DOHH2 (cell line): Measurements from ENCODE around the gene RILPL1.

Experiments
- H3F3A ChIP-seq: fragments of 200-600 bp; sonication (generic), shearing (Covaris generic); 2 replicates; pipeline ENCODE4 v1.6.0; 2016; ENCODE audit warnings: antibody characterized with exemption, mild to moderate bottlenecking; ENCODE audit not compliant: control insufficient read depth, insufficient read depth
- H3K27ac ChIP-seq: fragments of 200-600 bp; sonication (generic); 2 replicates; pipeline ENCODE4 v1.5.1; 2014; ENCODE audit warnings: low read depth, mild to moderate bottlenecking, low read length, moderate library complexity
- H3K27me3 ChIP-seq: fragments of 200-600 bp; sonication (generic); 2 replicates; pipeline ENCODE4 v1.6.1; 2014; ENCODE audit warnings: mild to moderate bottlenecking, low read length, mixed read lengths; ENCODE audit not compliant: control insufficient read depth
- H3K36me3 ChIP-seq: fragments of 200-600 bp; sonication (generic); 2 replicates; pipeline ENCODE4 v1.6.1; 2014; ENCODE audit warnings: mild to moderate bottlenecking, low read length, moderate library complexity, mixed read lengths; ENCODE audit not compliant: control insufficient read depth
- H3K4me1 ChIP-seq: fragments of 200-600 bp; sonication (generic); 2 replicates; pipeline ENCODE4 v1.6.1; 2014; ENCODE audit warnings: mild to moderate bottlenecking, low read length, mixed read lengths; ENCODE audit not compliant: control insufficient read depth
- H3K4me2 ChIP-seq: fragments of 200-600 bp; sonication (generic); 2 replicates; pipeline ENCODE4 v1.6.0; 2014; ENCODE audit warnings: mild to moderate bottlenecking, low read length, moderate library complexity
- H3K4me3 ChIP-seq: fragments of 200-600 bp; sonication (generic); 2 replicates; pipeline ENCODE4 v1.5.1; 2014; ENCODE audit warnings: mild to moderate bottlenecking, low read length, mixed read lengths
- H3K79me2 ChIP-seq: fragments of 200-600 bp; sonication (generic); 2 replicates; pipeline ENCODE4 v1.6.1; 2014; ENCODE audit warnings: mild to moderate bottlenecking, low read length, mixed read lengths; ENCODE audit not compliant: control insufficient read depth
- H3K9me2 ChIP-seq: fragments of 200-600 bp; sonication (generic); replicated peaks from 2 replicates; pipeline ENCODE4 v1.6.1; 2014; ENCODE audit warnings: mild to moderate bottlenecking, low read length, mixed read lengths; ENCODE audit not compliant: control insufficient read depth
- H3K9me3 ChIP-seq: fragments of 200-600 bp; sonication (generic); 2 replicates; pipeline ENCODE4 v1.6.1; 2014; ENCODE audit warnings: antibody characterized with exemption, low read length, mixed read lengths; ENCODE audit not compliant: control insufficient read depth, insufficient read depth
- H4K20me1 ChIP-seq: fragments of 200-600 bp; sonication (generic); 2 replicates; pipeline ENCODE4 v1.6.0; 2014; ENCODE audit warnings: low read depth, mild to moderate bottlenecking, antibody characterized with exemption, low read length, moderate library complexity; ENCODE audit not compliant: control insufficient read depth, insufficient read depth
- CTCF ChIP-seq: fragments of 200-600 bp; sonication (generic); IDR thresholded peaks from one replicate; pipeline ENCODE4 v1.5.1; 2014; ENCODE audit warnings: antibody characterized with exemption, mild to moderate bottlenecking, low read depth, low read length; ENCODE audit not compliant: poor library complexity, severe bottlenecking
- EZH2phosphoT487 ChIP-seq: fragments of 200-600 bp; sonication (generic); IDR thresholded peaks from 2 replicates; pipeline ENCODE4 v1.6.1; 2017; ENCODE audit warnings: borderline replicate concordance, mild to moderate bottlenecking, antibody characterized with exemption, low read length, moderate library complexity, mixed read lengths

RILPL1 gene

GRCh38 chr12:123550700-123551099 lies 17.2 kb upstream of the RILPL1 start:
- H3K4me2 ChIP-seq = no peak overlapping the region
- no peaks in the 10 kb centered on the region for H3K9me2 ChIP-seq
- no peak for TF ChIP-seq EZH2phosphoT487
- no peaks in the 10 kb centered on the region for H3K79me2 ChIP-seq
- H3F3A ChIP-seq = no peaks in the 10 kb centered on the region
- no peaks in the 10 kb centered on the region for H3K36me3 ChIP-seq
- H3K4me3 ChIP-seq = no peak overlapping the region
- no peaks in the 10 kb centered on the region for H3K9me3 ChIP-seq
- H3K27ac ChIP-seq = no peak overlapping the region
- peaks cover 5% of the 10 kb centered on the region; the same call in 1 of the 2 replicates for H3K27me3 ChIP-seq
- H4K20me1 ChIP-seq = no peaks in the 10 kb centered on the region
- H3K4me1 ChIP-seq = no peaks in the 10 kb centered on the region

- no peaks in the 10 kb centered on the region for H3K36me3 ChIP-seq
- H3K27ac ChIP-seq = no peak overlapping the region
- H3K4me2 ChIP-seq = no peak overlapping the region
- peaks cover 5% of the 10 kb centered on the region; the same call in 1 of the 2 replicates for H3K27me3 ChIP-seq
- H3F3A ChIP-seq = no peaks in the 10 kb centered on the region
- no peaks in the 10 kb centered on the region for H3K9me3 ChIP-seq
- no peaks in the 10 kb centered on the region for H3K79me2 ChIP-seq
- H4K20me1 ChIP-seq = no peaks in the 10 kb centered on the region
- no peaks in the 10 kb centered on the region for H3K4me1 ChIP-seq
- H3K9me2 ChIP-seq = no peaks in the 10 kb centered on the region
- TF ChIP-seq EZH2phosphoT487 (no peak), CTCF (no peak)
- no peak overlapping the region for H3K4me3 ChIP-seq
Observed at GRCh38 chr12:123548107-123548506, 14.6 kb upstream of the RILPL1 start.

- Histone ChIP-seq H3K4me2 (no peak overlapping the region), H3K79me2 (no peaks in the 10 kb centered on the region), H3K27me3 (peaks cover 5% of the 10 kb centered on the region; the same call in 1 of the 2 replicates), H3F3A (no peaks in the 10 kb centered on the region), H3K4me1 (no peaks in the 10 kb centered on the region), H3K9me3 (no peaks in the 10 kb centered on the region), H4K20me1 (no peaks in the 10 kb centered on the region), H3K27ac (no peak overlapping the region), H3K9me2 (no peaks in the 10 kb centered on the region), H3K4me3 (no peak overlapping the region), H3K36me3 (no peaks in the 10 kb centered on the region)
- TF ChIP-seq EZH2phosphoT487 (no peak), CTCF (no peak)
Observed at GRCh38 chr12:123546281-123546680, 12.8 kb upstream of the RILPL1 start.

- Histone ChIP-seq H3K27me3 (peaks cover 18% of the 10 kb centered on the region), H3K79me2 (no peaks in the 10 kb centered on the region), H3K9me2 (no peaks in the 10 kb centered on the region), H3K4me2 (no peak overlapping the region), H3K36me3 (no peaks in the 10 kb centered on the region), H3K9me3 (no peaks in the 10 kb centered on the region), H3F3A (no peaks in the 10 kb centered on the region), H3K4me1 (no peaks in the 10 kb centered on the region), H4K20me1 (no peaks in the 10 kb centered on the region), H3K27ac (no peak overlapping the region), H3K4me3 (no peak overlapping the region)
- no peak for TF ChIP-seq CTCF
- TF ChIP-seq EZH2phosphoT487 = no peak
Observed at GRCh38 chr12:123543541-123543940, 10.0 kb upstream of the RILPL1 start.
